ENCODE measurements around the gene LRRC30. TPM values are rescaled to one million over a fixed set of nuclear protein-coding genes. Genes with fewer than 3 reads are reported as not detected.

The LRRC30 gene
- total and polyA plus RNA-seq, 2 of the 4 experiments (the other 2 are of a cell fraction) = not detected

GRCh38 chr18:7232218-7232617 is 1.3 kb downstream of the LRRC30 start:
- in situ Hi-C loops (cut with MboI; ENCODE audit: low sequenced_read_pairs) (no loop called here), dilution Hi-C loops (cut with HindIII; ENCODE audit: low sequenced_read_pairs, unreplicated experiment) (no loop called here), intact Hi-C loops (cut with micrococcal nuclease) (no loop called here)
- H2BK5ac ChIP-seq (ENCODE audit: low read depth, low read length, poor library complexity, severe bottlenecking) = no peak overlapping the region
- no peak for DNase-seq
- ChIA-PET CTCF (no interaction called here), POLR2A (ENCODE audit: unreplicated experiment) (no interaction called here)
- H3K14ac ChIP-seq (replicated peaks; ENCODE audit: low read depth, low read length) = no peak overlapping the region
- no peak overlapping the region for H2AK5ac ChIP-seq (ENCODE audit: low read depth, low read length)
- H4K91ac ChIP-seq (ENCODE audit: insufficient read depth, low read depth, low read length) = no peak overlapping the region
- BruUV-seq (replicated peaks) = no TSS peak
- H3K4me1 ChIP-seq (ENCODE audit: control insufficient read depth, insufficient read depth, low read length) = no peaks in the 10 kb centered on the region
- no peak overlapping the region for H4K8ac ChIP-seq (ENCODE audit: low read depth in 2 of 2, low read length in 2 of 2)
- no peak overlapping the region for H3K27ac ChIP-seq (ENCODE audit: insufficient read depth, low read length)
- no peaks in the 10 kb centered on the region for H3K9me3 ChIP-seq (ENCODE audit: control insufficient read depth, insufficient read depth, low read length)
- no peak overlapping the region for H3K56ac ChIP-seq (ENCODE audit: extremely low read depth, insufficient read depth, low read length)
- no peak overlapping the region for H3K4me3 ChIP-seq (ENCODE audit: insufficient read depth, low read depth, low read length)
- no CpG with 5 or more reads among the region's 3 CpGs for WGBS, 2 experiments (ENCODE audit: extremely low coverage in 2 of 2, insufficient read length in 1 of 2)
- no peaks in the 10 kb centered on the region for H4K20me1 ChIP-seq (ENCODE audit: insufficient read depth, low read length)
- H3K79me1 ChIP-seq (ENCODE audit: low read depth in 1 of 2, low read length in 2 of 2) = no peaks in the 10 kb centered on the region
- H4K5ac ChIP-seq (ENCODE audit: low read depth, low read length) = no peak overlapping the region
- ATAC-seq (ENCODE audit: low read depth) = no peak
- H3K18ac ChIP-seq (ENCODE audit: low read depth, low read length) = no peak overlapping the region
- H2BK120ac ChIP-seq (ENCODE audit: low read depth, low read length) = no peak overlapping the region
- no peak overlapping the region for H3K4me2 ChIP-seq (ENCODE audit: low read depth, low read length)
- H3K23ac ChIP-seq (ENCODE audit: low read depth, low read length) = no peak overlapping the region
- H2AK9ac ChIP-seq (replicated peaks; ENCODE audit: low read depth, low read length, poor library complexity) = no peak overlapping the region
- no peaks in the 10 kb centered on the region for H3K9me1 ChIP-seq (ENCODE audit: insufficient read depth, low read length)
- H2BK15ac ChIP-seq (ENCODE audit: low read depth, low read length) = no peak overlapping the region
- no peak overlapping the region for H2AFZ ChIP-seq (replicated peaks; ENCODE audit: low read length, poor library complexity)
- no peak overlapping the region for H3K4ac ChIP-seq (ENCODE audit: low read depth, low read length)
- no peak overlapping the region for H3K9ac ChIP-seq (ENCODE audit: low read depth, low read length)
- H3K27me3 ChIP-seq (ENCODE audit: control insufficient read depth, insufficient read depth, low read length) = peaks cover 12% of the 10 kb centered on the region
- no peak overlapping the region for H2BK20ac ChIP-seq (ENCODE audit: low read depth, low read length)
- TF ChIP-seq NFE2L2 (IDR thresholded peaks at IDR 0.05; ENCODE audit: low read depth, low read length) (no peak), MAFK (IDR thresholded peaks at IDR 0.05; ENCODE audit: low read depth, low read length) (no peak), SMC3 (IDR thresholded peaks at IDR 0.05; ENCODE audit: low read depth, low read length) (no peak), CEBPB (IDR thresholded peaks at IDR 0.05; ENCODE audit: low read depth, low read length) (no peak), ELK1 (IDR thresholded peaks at IDR 0.05; ENCODE audit: borderline replicate concordance, low read depth, low read length) (no peak), MAZ (IDR thresholded peaks at IDR 0.05; ENCODE audit: borderline replicate concordance, low read depth, low read length) (no peak), RAD21 (IDR thresholded peaks at IDR 0.05; ENCODE audit: low read length) (no peak), MXI1 (IDR thresholded peaks at IDR 0.05; ENCODE audit: borderline replicate concordance, low read depth, low read length) (no peak), RFX5 (IDR thresholded peaks at IDR 0.05; ENCODE audit: low read depth, low read length) (no peak), FOS (IDR thresholded peaks at IDR 0.05; ENCODE audit: low read depth, low read length) (no peak), CHD1 (IDR thresholded peaks at IDR 0.05; ENCODE audit: low read depth, low read length) (no peak), USF2 (IDR thresholded peaks at IDR 0.05; ENCODE audit: low read depth, low read length) (no peak), BHLHE40 (IDR thresholded peaks at IDR 0.05; ENCODE audit: low read depth, low read length) (no peak), POLR2A (IDR thresholded peaks at IDR 0.05; ENCODE audit: low read depth, low read length) (no peak), CTCF (conservative IDR thresholded peaks at IDR 0.05; ENCODE audit: low read depth, low read length) (no peak), RCOR1 (IDR thresholded peaks at IDR 0.05; ENCODE audit: insufficient replicate concordance, low read length) (no peak)
- no peaks in the 10 kb centered on the region for H3K36me3 ChIP-seq (ENCODE audit: control insufficient read depth, insufficient read depth, low read length)

Data from IMR-90 (cell line).